ENCODE measurements around the gene CBX7. TPM values are rescaled to one million over a fixed set of nuclear protein-coding genes. Genes with fewer than 3 reads are reported as not detected.

The CBX7 gene
- total RNA-seq, 1 experiment from 2014 or later, result 3.7 TPM

DNA sequence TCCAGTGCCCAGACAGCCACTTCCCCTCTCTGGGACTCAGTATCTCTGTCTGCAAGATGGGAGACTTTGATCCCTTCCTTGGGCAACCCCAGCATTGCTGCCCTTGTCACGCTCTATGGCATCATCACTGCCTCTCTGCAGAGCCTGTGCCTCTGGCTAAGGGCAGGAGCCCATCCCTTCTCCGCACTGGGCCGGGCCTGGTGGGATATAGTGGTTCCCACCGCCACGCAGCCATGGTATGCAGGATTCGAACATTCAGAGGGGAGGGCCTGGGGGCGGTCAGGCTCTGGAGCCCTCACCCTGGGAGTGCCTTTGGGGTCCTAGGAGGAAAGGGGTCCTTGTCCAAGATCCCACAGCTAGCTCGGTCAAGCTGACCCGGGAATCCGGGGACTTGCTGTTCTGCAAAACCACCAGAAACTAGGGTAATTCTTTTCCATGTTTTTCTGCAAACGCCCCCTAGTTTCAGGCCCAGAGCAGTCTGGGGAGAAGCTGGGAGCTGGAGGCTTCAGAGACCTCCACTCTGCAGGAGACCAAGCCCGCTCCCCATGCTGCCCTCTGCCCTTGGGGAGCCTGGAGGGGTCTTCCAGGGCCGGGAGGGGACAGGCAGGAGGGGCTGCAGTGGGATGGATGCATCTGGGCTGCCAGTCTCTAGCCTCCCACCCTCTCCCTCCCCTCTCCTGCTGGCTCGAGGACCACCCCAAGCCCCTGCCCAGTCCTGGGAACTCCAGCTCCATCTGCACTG, 24.4 kb upstream of the CBX7 start:
- peak overlapping the region; percentile 55 for H2AK5ac ChIP-seq (ENCODE audit: insufficient read length, low read length)
- peaks cover 65 to 86% of the 10 kb centered on the region in 2 experiments for H3K4me1 Mint-ChIP-seq
- no peaks in the 10 kb centered on the region for H3K9me3 ChIP-seq (ENCODE audit: control insufficient read depth, low read depth, low read length)
- no peak overlapping the region for H3K4me3 Mint-ChIP-seq
- peak overlapping the region; percentile 1 for H4K5ac ChIP-seq (ENCODE audit: insufficient read length, low read depth, low read length)
- H3K27me3 Mint-ChIP-seq (ENCODE audit: low read depth), result no peaks in the 10 kb centered on the region; the same call in 1 of the 2 replicates
- no peaks in the 10 kb centered on the region for H3K23me2 ChIP-seq (ENCODE audit: insufficient read length, low read depth, low read length, poor library complexity, severe bottlenecking)
- H3K9ac ChIP-seq (ENCODE audit: extremely low read depth, insufficient read length, low read length), result no peak overlapping the region
- DNase-seq, result peak; percentile 51
- H4K8ac ChIP-seq (replicated peaks; ENCODE audit: insufficient read length, low read depth, low read length), result peak overlapping the region; percentile 11
- peaks cover 5% of the 10 kb centered on the region for H4K20me1 ChIP-seq (ENCODE audit: control insufficient read depth, insufficient read depth, insufficient read length)
- no peaks in the 10 kb centered on the region for H3K79me1 ChIP-seq (ENCODE audit: insufficient read depth, low read depth, low read length, poor library complexity, severe bottlenecking)
- peaks cover 0 to 1% (median 0%) of the 10 kb centered on the region in 3 experiments; a peak in 1 of 7 replicates for H3K36me3 Mint-ChIP-seq (ENCODE audit: insufficient read depth in 1 of 3, low read depth in 3 of 3)
- H3K27ac ChIP-seq (ENCODE audit: insufficient read length, low read depth, low read length), result no peak overlapping the region
- peak overlapping the region; percentile 95 to 98 (median 95) for H3K27ac Mint-ChIP-seq
- 0 out of 3 replicates have a peak, but pooled peaks have one; percentile 11 for TF ChIP-seq CTCF (conservative IDR thresholded peaks at IDR 0.05)
- H2BK5ac ChIP-seq (ENCODE audit: insufficient read length, low read length), result peak overlapping the region; percentile 27
- H3K4ac ChIP-seq (ENCODE audit: low read depth, low read length), result peak overlapping the region; percentile 11
- H3K4me1 ChIP-seq (ENCODE audit: insufficient read depth, low read length), result peaks cover 12% of the 10 kb centered on the region; the same call in 1 of the 2 replicates
- H2BK120ac ChIP-seq (ENCODE audit: low read depth, low read length, poor library complexity, severe bottlenecking), result peak overlapping the region; percentile 76
- peak overlapping the region; percentile 96 for H2BK12ac ChIP-seq (ENCODE audit: insufficient read length, low read depth, low read length)
- peak overlapping the region; percentile 86 for H3K14ac ChIP-seq (ENCODE audit: insufficient read depth, low read length)
- peak overlapping the region; percentile 78 for H3K18ac ChIP-seq (ENCODE audit: insufficient read length, low read depth, low read length)
- no peak overlapping the region for H3K23ac ChIP-seq (ENCODE audit: insufficient read length, low read depth, low read length)
- H3K9me3 Mint-ChIP-seq, result peaks cover 0 to 1% of the 10 kb centered on the region in 2 experiments; a peak in 2 of 5 replicates
- H4K91ac ChIP-seq (ENCODE audit: insufficient read length, low read depth, low read length), result peak overlapping the region; percentile 100
- WGBS (ENCODE audit: extremely low coverage, insufficient read length, low lambda C conversion rate), result no CpG with 5 or more reads among the region's 14 CpGs
- H3T11ph ChIP-seq (ENCODE audit: low read length), result no peak overlapping the region
- H3K56ac ChIP-seq (ENCODE audit: insufficient read length, low read depth, low read length), result no peak overlapping the region
- no peak overlapping the region for H2AFZ ChIP-seq (ENCODE audit: low read length)
- H3K4me2 ChIP-seq (ENCODE audit: insufficient read depth, insufficient read length, low read length), result no peak overlapping the region
- no peaks in the 10 kb centered on the region for H3K27me3 ChIP-seq (ENCODE audit: insufficient read depth, low read length)
- no peak overlapping the region for H2BK20ac ChIP-seq (ENCODE audit: low read depth, low read length, poor library complexity, severe bottlenecking)
- no peaks in the 10 kb centered on the region for H3K79me2 ChIP-seq (ENCODE audit: insufficient read depth, low read length)
- H2BK15ac ChIP-seq (ENCODE audit: low read depth, low read length), result no peak overlapping the region

All from H9 (cell line).